GM20000 (cell line): ENCODE data around the gene NCAPG.

Experiments
- DNase-seq: peaks from one replicate; pipeline ENCODE4 v3.0.0; 2012; ENCODE audit warnings: low spot score
- TF ChIP-seq, protein P1 (sequence below): IDR thresholded peaks from 2 replicates; pipeline ENCODE4 v1.5.1; 2012; ENCODE audit warnings: mild to moderate bottlenecking, control low read depth; ENCODE audit errors: extremely low read depth, missing control alignments

NCAPG gene

DNA sequence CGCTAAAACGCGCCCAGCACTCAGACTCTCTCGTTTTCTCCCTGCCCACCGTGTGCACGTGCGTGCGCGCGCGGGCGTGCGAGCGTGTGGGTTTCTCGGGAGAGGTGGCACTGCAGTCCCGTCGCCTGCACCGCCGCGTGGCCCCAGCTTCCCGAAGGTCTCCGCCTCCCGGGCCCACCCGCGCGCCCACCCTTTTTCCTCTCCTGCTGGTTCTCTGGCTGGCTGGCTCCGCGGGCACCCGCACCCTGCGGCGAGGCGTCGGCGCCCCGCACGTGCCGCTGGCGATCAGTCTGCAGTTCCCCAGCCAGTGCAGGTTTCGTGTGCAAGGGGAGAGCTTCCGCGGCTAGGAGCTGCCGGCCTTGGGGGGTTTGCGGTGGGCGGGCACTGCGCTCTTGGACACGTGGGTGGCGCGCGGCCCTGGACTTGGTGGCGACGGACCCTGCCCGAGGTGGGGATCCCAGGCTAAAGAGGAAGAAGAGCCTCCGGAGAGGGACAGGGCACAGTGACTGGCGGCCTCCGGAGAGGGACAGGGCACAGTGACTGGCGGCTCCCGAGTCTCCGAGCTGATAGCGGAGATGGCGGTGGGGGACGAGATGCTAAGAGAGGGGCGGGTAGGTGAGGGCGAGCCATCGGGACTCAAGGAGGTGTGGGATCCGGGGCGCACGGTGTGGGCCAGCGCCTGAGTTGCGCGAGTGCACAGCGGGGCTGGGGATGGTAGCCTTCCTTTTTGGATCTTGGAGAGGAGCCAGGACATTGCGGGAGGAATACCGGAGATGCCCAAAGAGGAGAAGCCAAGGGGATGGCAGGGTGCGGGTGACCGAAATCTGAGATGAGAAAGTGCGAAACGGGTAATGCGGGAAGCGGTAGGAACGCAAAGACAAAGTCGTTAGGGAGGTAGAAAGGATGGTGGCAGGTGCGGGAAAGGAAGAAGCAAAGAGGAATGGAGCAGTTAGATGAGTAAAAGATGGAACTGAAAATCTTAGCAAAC lies 29.2 kb upstream of the NCAPG start, which contains the start of gene FAM184B:
Gene FAM184B, minus strand, starts transcription at position 322 of the 988 bp plus-strand sequence. CDS start 322 bp downstream, outside the sequence.
- TF ChIP-seq, protein P1, sequence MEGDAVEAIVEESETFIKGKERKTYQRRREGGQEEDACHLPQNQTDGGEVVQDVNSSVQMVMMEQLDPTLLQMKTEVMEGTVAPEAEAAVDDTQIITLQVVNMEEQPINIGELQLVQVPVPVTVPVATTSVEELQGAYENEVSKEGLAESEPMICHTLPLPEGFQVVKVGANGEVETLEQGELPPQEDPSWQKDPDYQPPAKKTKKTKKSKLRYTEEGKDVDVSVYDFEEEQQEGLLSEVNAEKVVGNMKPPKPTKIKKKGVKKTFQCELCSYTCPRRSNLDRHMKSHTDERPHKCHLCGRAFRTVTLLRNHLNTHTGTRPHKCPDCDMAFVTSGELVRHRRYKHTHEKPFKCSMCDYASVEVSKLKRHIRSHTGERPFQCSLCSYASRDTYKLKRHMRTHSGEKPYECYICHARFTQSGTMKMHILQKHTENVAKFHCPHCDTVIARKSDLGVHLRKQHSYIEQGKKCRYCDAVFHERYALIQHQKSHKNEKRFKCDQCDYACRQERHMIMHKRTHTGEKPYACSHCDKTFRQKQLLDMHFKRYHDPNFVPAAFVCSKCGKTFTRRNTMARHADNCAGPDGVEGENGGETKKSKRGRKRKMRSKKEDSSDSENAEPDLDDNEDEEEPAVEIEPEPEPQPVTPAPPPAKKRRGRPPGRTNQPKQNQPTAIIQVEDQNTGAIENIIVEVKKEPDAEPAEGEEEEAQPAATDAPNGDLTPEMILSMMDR, result no peak
- DNase-seq, result no peak

DNA sequence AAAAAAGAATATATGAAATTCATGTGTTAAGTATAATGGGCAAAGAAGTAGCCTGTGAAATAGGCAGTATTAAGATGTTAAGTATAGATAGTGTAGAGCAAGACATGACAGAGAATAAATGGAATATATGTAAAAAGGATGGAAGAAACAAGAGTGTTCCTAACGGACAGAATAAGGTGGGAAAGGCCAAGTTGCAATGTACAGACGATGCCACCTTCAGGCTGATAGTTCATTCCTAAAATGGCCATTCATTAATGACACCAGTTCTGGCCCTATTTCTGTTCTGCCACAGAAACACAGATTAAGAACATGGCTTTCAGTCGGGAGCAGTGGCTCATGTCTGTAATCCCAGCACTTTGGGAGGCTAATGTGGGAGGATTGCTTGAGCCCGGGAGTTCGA lies 24.9 kb upstream of the NCAPG start:
- TF ChIP-seq, protein P1, result no peak
- DNase-seq, result no peak

DNA sequence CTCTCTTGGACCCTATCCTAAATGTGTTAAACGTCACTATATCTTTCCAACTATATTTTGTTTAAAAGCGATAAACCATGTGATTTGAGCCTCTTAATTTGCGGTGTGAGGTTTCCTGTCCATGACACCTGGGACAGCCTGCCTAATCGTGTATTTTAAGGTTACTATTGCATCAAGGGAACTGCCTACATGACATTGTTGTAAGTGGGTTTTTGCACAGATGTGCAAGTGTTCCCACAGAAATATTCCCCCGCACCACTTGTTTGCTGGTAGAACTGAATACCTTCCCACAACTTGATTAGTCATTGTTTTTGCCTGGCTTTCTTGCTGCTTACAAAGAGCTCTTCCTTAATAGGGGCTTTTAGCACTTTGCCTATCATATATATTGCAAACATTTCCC lies 24.2 kb upstream of the NCAPG start:
- no peak for DNase-seq
- TF ChIP-seq, protein P1, result no peak

DNA sequence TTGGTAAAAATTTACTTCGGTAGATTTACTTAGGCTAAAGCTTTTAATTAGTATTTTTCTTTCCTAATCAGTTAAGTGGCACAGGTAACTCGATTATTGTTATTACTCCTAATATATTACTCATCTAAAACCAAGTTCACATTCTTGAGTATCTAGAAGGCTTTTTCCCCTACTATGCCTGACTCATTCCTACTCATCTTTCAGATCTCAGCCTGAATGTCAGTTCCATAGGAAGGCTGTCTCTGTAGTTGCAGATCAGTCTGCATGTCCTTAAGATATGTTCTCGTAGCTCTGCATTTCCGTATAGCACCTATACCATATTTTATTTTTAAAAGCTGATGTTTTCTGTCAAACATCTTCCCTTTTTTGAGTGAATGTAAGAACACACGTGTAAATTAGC lies 23.5 kb upstream of the NCAPG start:
- DNase-seq, result no peak
- TF ChIP-seq, protein P1, result no peak

DNA sequence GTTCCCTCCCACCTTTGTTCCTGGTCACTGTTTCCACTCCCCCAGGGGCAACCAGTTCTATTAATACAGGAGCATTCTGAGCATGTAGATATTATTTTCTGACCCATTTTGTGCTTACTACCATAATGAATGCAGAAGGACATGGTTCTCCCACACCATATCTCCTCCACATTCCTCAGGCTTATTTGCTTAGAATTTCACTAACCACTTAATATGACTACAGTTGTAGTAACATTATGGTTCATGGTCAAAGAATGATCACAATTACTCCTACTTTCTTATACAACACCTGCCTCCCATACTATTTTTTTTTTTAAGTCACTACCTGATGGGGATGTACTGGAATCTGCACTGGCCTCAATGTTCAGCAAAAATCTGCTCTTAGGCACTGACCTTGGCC lies 21.8 kb upstream of the NCAPG start:
- DNase-seq, result no peak
- TF ChIP-seq, protein P1, result no peak

DNA sequence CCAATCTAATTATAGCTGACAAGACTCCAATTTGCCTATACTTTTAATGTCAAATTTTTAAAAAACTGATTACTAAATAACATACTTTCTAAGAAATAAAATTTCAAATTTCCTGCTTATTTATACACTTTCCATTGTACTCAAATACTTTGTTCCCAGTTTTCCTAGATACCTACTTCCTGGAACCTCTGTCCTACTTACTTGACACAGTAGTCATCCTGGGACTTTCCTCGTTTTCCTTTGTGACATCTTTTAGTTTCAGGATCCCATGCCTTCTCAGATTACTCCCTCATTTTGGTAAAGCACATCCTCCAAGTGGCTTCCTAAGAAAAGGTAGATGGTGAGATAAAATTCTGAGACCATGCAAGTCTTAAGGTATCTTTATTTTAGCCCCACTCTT lies 16.0 kb upstream of the NCAPG start:
- DNase-seq, result no peak
- TF ChIP-seq, protein P1, result no peak

DNA sequence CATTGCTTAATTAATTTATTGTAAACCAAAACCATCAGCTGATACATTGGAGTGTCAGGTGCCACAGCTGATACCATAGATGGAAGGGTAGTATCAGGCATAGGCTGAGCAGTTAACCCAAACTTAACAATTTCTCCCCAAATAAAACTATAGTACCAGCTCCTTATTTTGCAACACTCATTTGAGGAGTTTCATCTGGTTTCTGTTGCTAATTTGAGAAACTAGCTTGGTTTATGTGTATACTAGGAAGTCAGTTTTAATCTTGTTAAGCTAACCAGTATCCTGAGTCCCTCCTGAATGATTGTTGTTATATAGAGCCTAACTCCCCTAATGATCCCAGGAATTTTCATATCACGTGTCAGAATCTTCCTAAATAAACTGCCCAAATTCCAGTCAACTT lies 13.0 kb upstream of the NCAPG start:
- DNase-seq, result no peak
- TF ChIP-seq, protein P1, result no peak
